HG02973 (cell line): ENCODE results near the gene MDM1.
A peak's percentile ranks its signal among the peaks of the same experiment; 100 is the strongest.

Experiments
- ATAC-seq: cut with Tn5 transposase; IDR thresholded peaks from one replicate; pipeline ENCODE4 v1.9.1; 2021; ENCODE audit warnings: moderate library complexity; ENCODE audit not compliant: unreplicated experiment

Gene MDM1

GRCh38 chr12:68331869-68332727 is at the start of gene MDM1:
Gene MDM1 (minus strand): TSS chr12:68332362. CDS start chr12:68332245, 117 bp downstream.
- peak; percentile 97 for ATAC-seq

- ATAC-seq, result no peak
Measured at GRCh38 chr12:68381476-68382219, 49.5 kb upstream of the MDM1 start.

- no peak for ATAC-seq
Measured at GRCh38 chr12:68378872-68379606, 46.9 kb upstream of the MDM1 start.

- ATAC-seq, result no peak
Measured at GRCh38 chr12:68377881-68378280, 45.7 kb upstream of the MDM1 start.

- no peak for ATAC-seq
Measured at GRCh38 chr12:68376901-68377300, 44.7 kb upstream of the MDM1 start.

GRCh38 chr12:68375756-68376695 is 43.9 kb upstream of the MDM1 start:
- no peak for ATAC-seq

GRCh38 chr12:68374307-68374982 is 42.3 kb upstream of the MDM1 start:
- ATAC-seq, result peak; percentile 97

- ATAC-seq, result no peak
Measured at GRCh38 chr12:68370667-68371066, 38.5 kb upstream of the MDM1 start.

- ATAC-seq, result no peak
Measured at GRCh38 chr12:68370006-68370590, 37.9 kb upstream of the MDM1 start.

GRCh38 chr12:68368327-68368726 is 36.2 kb upstream of the MDM1 start:
- no peak for ATAC-seq

GRCh38 chr12:68367903-68368302 is 35.7 kb upstream of the MDM1 start:
- no peak for ATAC-seq

- no peak for ATAC-seq
Measured at GRCh38 chr12:68367116-68367515, 35.0 kb upstream of the MDM1 start.

- ATAC-seq, result peak; percentile 75
Measured at GRCh38 chr12:68364893-68365725, 32.9 kb upstream of the MDM1 start.

GRCh38 chr12:68364328-68364727 is 32.2 kb upstream of the MDM1 start:
- ATAC-seq, result no peak

- no peak for ATAC-seq
Measured at GRCh38 chr12:68361953-68362352, 29.8 kb upstream of the MDM1 start.

GRCh38 chr12:68359674-68360073 is 27.5 kb upstream of the MDM1 start:
- ATAC-seq, result no peak

GRCh38 chr12:68358532-68359485 is 26.6 kb upstream of the MDM1 start:
- peak; percentile 77 for ATAC-seq
